CMK (cell line): ENCODE results near the gene DDT.
"Not testable (repeated sequence)": the region's sequence is repeated elsewhere in the genome, so short reads cannot be mapped to it uniquely, and the experiment has no call there.

Experiments
- DNase-seq: peaks from one replicate; pipeline ENCODE4 v3.0.0-alpha.2; 2010; ENCODE audit warnings: low read depth

The DDT gene

GRCh38 chr22:23974345-23974744 lies at the start of gene DDT:
Gene DDT, minus strand, starts transcription at chr22:23974441. Its CDS starts 27 bp downstream, at chr22:23974414.
- DNase-seq: not testable (repeated sequence)

GRCh38 chr22:24023204-24023789 lies 49.1 kb upstream of the DDT start:
- no peak for DNase-seq

GRCh38 chr22:24021304-24021703 lies 47.1 kb upstream of the DDT start:
- DNase-seq: no peak

- DNase-seq: no peak
Measured at GRCh38 chr22:24016156-24016555, 41.9 kb upstream of the DDT start.

GRCh38 chr22:24011735-24012068 lies 37.5 kb upstream of the DDT start:
- no peak for DNase-seq

- no peak for DNase-seq
Measured at GRCh38 chr22:24010018-24010391, 35.8 kb upstream of the DDT start.

GRCh38 chr22:24009227-24010017 lies 35.2 kb upstream of the DDT start:
- DNase-seq: no peak

- no peak for DNase-seq
Measured at GRCh38 chr22:24008381-24009226, 34.4 kb upstream of the DDT start.

- DNase-seq: no peak
Measured at GRCh38 chr22:24008022-24008283, 33.7 kb upstream of the DDT start.

- DNase-seq: no peak
Measured at GRCh38 chr22:24007253-24008021, 33.2 kb upstream of the DDT start.

GRCh38 chr22:24006914-24007214 lies 32.6 kb upstream of the DDT start:
- no peak for DNase-seq

GRCh38 chr22:24006207-24006913 lies 32.1 kb upstream of the DDT start:
- no peak for DNase-seq

- DNase-seq: no peak
Measured at GRCh38 chr22:24005201-24005600, 31.0 kb upstream of the DDT start, which contains the start of gene GSTT4. Gene GSTT4, minus strand, starts transcription at chr22:24005453. Its CDS starts 97 bp downstream, at chr22:24005356.

GRCh38 chr22:24003887-24004286 lies 29.6 kb upstream of the DDT start:
- DNase-seq: no peak

- no peak for DNase-seq
Measured at GRCh38 chr22:24002851-24003250, 28.6 kb upstream of the DDT start.

- DNase-seq: no peak
Measured at GRCh38 chr22:24002272-24002671, 28.0 kb upstream of the DDT start.

- DNase-seq: no peak
Measured at GRCh38 chr22:24001314-24001713, 27.1 kb upstream of the DDT start.

- not testable (repeated sequence) for DNase-seq
Measured at GRCh38 chr22:23999779-24000178, 25.5 kb upstream of the DDT start.

GRCh38 chr22:23997092-23997491 lies 22.9 kb upstream of the DDT start:
- DNase-seq: no peak

GRCh38 chr22:23993581-23994177 lies 19.4 kb upstream of the DDT start:
- DNase-seq: not testable (repeated sequence)

- DNase-seq: not testable (repeated sequence)
Measured at GRCh38 chr22:23993080-23993479, 18.8 kb upstream of the DDT start.
